Thymus (tissue), 11 donors: ENCODE results near the gene DAW1. TPM values are rescaled to one million over a fixed set of nuclear protein-coding genes. Genes with fewer than 3 reads are reported as not detected.
"Not testable (repeated sequence)": the region's sequence is repeated elsewhere in the genome, so short reads cannot be mapped to it uniquely, and the experiment has no call there.

Experiments used
- DNase-seq, 9 donors: peaks; one replicate each; pipeline ENCODE4 v3.0.0-alpha.2; 2013; ENCODE audit warnings: low spot score in 9 of 9, low read depth in 6 of 9, missing footprints in 1 of 9
- H3K27ac ChIP-seq, 2 donors: one replicate each; pipeline ENCODE4 v1.5.1; 2013; ENCODE audit warnings: control low read depth in 1 of 2, low read depth in 1 of 2, low read length in 1 of 2, mild to moderate bottlenecking in 1 of 2, moderate library complexity in 1 of 2
- H3K27me3 ChIP-seq, 2 donors: one replicate each; pipeline ENCODE4 v1.5.1; 2013; ENCODE audit warnings: low read length in 1 of 2; ENCODE audit not compliant: control insufficient read depth in 2 of 2, insufficient read depth in 1 of 2
- H3K36me3 ChIP-seq, 2 donors: one replicate each; pipeline ENCODE4 v1.5.1; 2013; ENCODE audit warnings: low read length in 1 of 2, mild to moderate bottlenecking in 1 of 2, moderate library complexity in 1 of 2; ENCODE audit not compliant: control insufficient read depth in 2 of 2, insufficient read depth in 2 of 2
- H3K4me1 ChIP-seq, 2 donors: one replicate each; pipeline ENCODE4 v1.5.1; 2013; ENCODE audit warnings: low read length in 2 of 2; ENCODE audit not compliant: control insufficient read depth in 2 of 2, insufficient read depth in 2 of 2
- H3K4me3 ChIP-seq, 2 donors: one replicate each; pipeline ENCODE4 v1.5.1; 2013; ENCODE audit warnings: low read length in 2 of 2, control low read depth in 1 of 2, mild to moderate bottlenecking in 1 of 2
- H3K9me3 ChIP-seq, 2 donors: one replicate each; pipeline ENCODE4 v1.5.1; 2013; ENCODE audit warnings: low read length in 1 of 2, mild to moderate bottlenecking in 1 of 2; ENCODE audit not compliant: control insufficient read depth in 2 of 2, insufficient read depth in 1 of 2
- WGBS: extraction: QIAGEN DNeasy Blood & Tissue Kit; methylation state at CpG from one replicate; pipeline ENCODE4 v1.1.7; 2013; 5-methylcytosine and 5-hydroxymethylcytosine counted together
- polyA plus RNA-seq: library from polyadenylated mRNA; stranded (reverse); fragments of 200-250 nt; gene quantifications from one replicate; pipeline ENCODE4 v1.2.3, GENCODE V29; 2013
- total RNA-seq: library from RNA; stranded (reverse); fragments of 120-200 nt; gene quantifications from one replicate; pipeline ENCODE4 v1.2.4, GENCODE V29; 2013
- donor health status: healthy.

Gene DAW1
- total and polyA plus RNA-seq, 2 donors: 0.28 to 0.34 TPM

DNA sequence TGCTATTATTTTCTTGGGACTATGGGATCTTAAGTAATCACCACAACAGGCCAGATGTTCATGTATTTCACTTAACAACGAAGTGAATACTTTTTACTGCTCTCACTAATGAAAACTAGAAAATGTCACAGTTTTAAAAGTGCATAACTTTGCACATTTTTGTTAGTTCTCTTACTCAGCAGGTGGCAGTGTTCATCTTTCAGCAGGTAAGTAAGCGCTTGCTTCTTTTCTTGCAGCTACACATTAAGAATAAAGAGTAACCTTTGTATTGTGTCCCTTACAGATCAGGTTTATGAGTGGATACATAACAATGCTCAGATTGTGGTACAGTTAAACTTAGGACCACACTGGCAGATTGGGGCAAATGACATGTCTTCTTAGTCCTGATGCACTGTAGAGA lies 61.0 kb downstream of the DAW1 start:
- no peak overlapping the region for H3K4me3 ChIP-seq
- 80% methylated on average over 2 of the region's 2 CpGs for WGBS
- H3K36me3 ChIP-seq: no peaks in the 10 kb centered on the region
- no peak overlapping the region for H3K27ac ChIP-seq
- H3K27me3 ChIP-seq: no peaks in the 10 kb centered on the region
- no peaks in the 10 kb centered on the region for H3K4me1 ChIP-seq
- no peak for DNase-seq
- H3K9me3 ChIP-seq: no peaks in the 10 kb centered on the region

DNA sequence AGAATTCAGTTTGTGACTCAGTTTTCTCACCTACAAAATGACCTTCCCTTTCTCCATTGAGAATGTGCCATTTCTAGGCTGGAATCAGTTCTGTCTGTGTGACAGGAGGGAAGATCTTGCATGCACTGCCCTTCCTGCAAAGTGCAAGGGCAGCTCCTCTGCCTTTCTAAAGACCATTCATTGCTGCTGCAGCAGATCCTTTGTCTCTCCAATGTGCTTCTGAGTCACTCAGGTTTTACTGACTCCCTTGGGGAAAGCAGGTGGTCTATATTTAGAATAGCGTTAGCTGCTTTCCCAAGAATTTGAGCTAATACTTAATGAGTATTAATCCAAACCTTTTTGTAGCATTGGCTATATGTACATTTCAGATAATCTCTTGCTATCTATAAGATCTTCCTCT lies 62.5 kb downstream of the DAW1 start:
- no peaks in the 10 kb centered on the region for H3K9me3 ChIP-seq
- no peak overlapping the region for H3K27ac ChIP-seq
- no peaks in the 10 kb centered on the region for H3K4me1 ChIP-seq
- no peaks in the 10 kb centered on the region for H3K27me3 ChIP-seq
- no peak for DNase-seq
- H3K36me3 ChIP-seq: no peaks in the 10 kb centered on the region
- WGBS: 91% methylated on average over 1 of the region's 1 CpG
- no peak overlapping the region for H3K4me3 ChIP-seq

DNA sequence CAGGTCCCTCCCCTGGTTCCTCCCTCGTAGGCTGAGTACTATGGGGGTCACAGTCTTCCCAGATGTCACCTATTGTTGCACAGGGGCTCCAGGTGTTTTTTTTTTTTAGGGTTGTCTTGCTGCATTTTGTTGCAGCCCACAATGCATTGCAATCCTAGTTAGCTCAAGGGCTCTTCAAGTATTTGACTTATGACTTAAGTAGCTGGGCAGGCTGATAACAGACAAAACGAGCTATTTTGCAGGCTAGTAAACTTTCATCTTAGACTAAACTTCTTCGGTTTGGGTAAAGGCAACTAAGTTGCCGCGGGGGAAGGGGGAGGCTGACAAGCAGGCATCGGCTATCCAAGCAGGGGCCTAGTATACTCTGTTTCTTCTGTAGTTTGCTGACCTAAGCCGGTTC lies 64.8 kb downstream of the DAW1 start:
- not testable (repeated sequence) for H3K27me3 ChIP-seq, H3K27ac ChIP-seq, DNase-seq, H3K4me1 ChIP-seq, H3K4me3 ChIP-seq, H3K9me3 ChIP-seq, H3K36me3 ChIP-seq
- WGBS: 82% methylated on average over 7 of the region's 7 CpGs

DNA sequence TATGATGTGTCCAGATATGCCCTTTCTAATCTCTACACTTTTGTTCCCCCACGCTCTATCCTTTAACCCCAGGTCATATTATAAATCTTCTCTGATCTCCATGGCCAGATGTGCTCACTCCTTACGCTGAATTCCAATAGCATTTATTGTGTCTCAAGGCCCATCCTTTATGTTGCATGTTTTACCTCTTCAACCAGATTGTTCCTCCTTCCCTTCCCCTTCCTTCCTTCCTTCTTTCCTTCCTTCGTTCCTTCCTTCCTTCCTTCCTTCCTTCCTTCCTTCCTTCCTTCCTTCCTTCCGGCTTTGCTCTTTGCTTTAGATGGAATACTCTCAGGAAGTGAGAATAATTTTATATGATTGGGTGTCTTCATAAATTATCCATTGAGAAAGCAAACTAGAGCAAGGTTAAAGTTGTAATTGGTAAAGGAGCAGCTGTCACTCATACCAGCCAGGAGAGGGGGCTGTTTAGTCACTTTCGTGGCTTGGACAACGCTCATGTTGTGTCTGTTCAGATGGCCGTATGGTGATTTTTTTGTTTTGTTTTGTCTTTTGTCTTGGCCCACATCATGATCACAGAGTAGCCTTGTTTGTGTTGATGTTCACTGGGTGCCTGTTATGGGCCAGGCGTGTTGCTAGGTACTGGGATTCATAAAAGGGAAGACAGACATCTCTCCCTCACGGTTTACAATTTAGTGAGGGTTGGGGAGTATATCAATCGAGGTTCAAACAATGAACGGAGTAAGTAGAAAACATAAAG lies 68.0 kb downstream of the DAW1 start:
- Histone ChIP-seq H3K4me1 (no peaks in the 10 kb centered on the region), H3K9me3 (no peaks in the 10 kb centered on the region), H3K4me3 (no peak overlapping the region), H3K36me3 (no peaks in the 10 kb centered on the region), H3K27ac (no peak overlapping the region), H3K27me3 (no peaks in the 10 kb centered on the region)
- no peak for DNase-seq
- WGBS: 62% methylated on average over 11 of the region's 11 CpGs

DNA sequence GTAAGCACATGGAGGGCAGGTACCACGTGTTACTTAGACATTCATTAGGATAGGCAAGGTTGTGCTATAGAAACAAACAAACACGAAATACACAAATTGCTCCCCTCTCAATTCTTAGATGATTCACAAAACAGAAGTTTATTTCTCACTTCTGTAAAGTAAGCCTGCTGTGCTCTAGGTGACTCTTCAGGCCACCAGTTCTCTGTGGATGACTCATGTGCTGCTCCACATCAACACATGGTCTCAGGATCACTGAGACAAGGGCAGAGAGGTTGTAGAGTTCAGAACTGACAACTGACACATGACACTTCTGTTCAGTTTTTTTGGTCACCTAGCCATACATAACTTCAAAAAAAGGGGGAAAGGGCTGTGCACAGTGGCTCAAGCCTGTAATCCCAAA lies 70.6 kb downstream of the DAW1 start:
- Histone ChIP-seq H3K4me1 (no peaks in the 10 kb centered on the region), H3K9me3 (no peaks in the 10 kb centered on the region), H3K27me3 (no peaks in the 10 kb centered on the region), H3K36me3 (no peaks in the 10 kb centered on the region), H3K4me3 (no peak overlapping the region), H3K27ac (no peak overlapping the region)
- no peak for DNase-seq
- WGBS: 85% methylated on average over 2 of the region's 2 CpGs

DNA sequence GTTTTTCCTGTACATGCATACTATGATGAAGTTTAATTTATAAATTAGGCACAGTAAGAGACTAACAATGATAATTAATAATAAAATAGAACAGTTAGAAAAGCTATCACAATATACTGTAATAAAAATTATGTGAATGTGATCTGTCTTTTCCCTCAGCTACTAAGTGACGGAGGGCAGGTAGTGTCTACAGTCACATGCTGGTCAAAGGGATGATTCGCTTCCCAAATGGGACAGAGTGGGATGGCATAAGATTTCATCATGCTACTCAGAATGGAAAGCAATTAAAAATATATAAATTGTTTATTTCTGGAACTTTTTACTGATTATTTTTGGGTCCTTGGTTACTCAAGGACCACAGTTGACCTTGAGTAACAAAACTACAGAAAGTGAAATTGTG lies 71.5 kb downstream of the DAW1 start:
- DNase-seq: no peak
- WGBS: 95% methylated on average over 2 of the region's 2 CpGs
- no peak overlapping the region for H3K27ac ChIP-seq
- H3K36me3 ChIP-seq: no peaks in the 10 kb centered on the region
- H3K4me3 ChIP-seq: no peak overlapping the region
- no peaks in the 10 kb centered on the region for H3K9me3 ChIP-seq
- H3K4me1 ChIP-seq: no peaks in the 10 kb centered on the region
- no peaks in the 10 kb centered on the region for H3K27me3 ChIP-seq

DNA sequence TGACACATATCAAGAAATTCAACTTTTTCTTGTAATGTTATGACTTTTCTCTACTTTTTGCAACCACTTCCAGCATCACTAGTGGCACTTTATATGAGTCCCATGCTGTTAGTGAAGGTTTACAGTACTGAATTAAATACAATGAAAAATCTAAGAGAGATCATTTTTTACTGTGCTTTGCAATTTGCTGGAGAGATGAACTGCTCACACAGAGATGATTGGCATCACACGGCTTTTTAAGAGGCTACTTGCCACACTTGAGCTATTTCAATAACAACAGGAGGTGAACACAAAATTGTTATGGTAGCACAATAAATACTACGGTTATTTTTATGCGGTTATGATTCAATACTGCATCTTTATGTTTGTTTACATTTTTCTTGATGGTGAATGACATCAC lies 88.9 kb downstream of the DAW1 start:
- H3K4me3 ChIP-seq: no peak overlapping the region
- H3K4me1 ChIP-seq: no peaks in the 10 kb centered on the region
- DNase-seq: no peak
- 95% methylated on average over 3 of the region's 3 CpGs for WGBS
- no peaks in the 10 kb centered on the region for H3K36me3 ChIP-seq
- no peaks in the 10 kb centered on the region for H3K27me3 ChIP-seq
- H3K27ac ChIP-seq: no peak overlapping the region
- no peaks in the 10 kb centered on the region for H3K9me3 ChIP-seq

DNA sequence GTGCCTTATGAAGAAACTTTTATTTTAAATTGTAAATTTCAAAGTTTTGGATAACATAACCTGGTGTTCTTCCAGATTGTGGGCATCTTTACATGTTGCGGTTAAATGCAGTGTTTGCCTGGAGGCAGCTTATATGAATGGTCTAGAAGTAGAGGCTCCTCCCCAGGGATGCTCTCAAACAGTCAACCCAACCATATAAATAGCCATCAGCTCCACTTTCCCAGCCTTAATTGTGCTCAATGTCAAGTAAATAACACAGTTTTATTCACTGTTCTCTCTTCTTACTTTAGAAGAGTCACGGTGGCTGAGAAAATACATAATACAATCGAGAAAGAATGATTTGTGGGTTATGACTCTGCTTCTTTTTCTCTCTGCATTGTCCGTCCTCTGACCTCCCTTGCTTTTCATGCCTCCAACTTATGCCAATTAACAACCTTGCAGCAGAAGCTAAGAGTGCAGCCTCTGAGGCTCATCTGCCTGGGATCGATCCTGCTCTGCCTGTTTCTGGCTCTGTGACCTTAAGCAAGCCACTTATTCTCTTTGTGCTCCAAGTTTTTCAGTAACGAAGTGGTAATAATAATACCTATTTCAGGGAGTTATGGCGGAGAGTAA lies 100.3 kb downstream of the DAW1 start:
- no peaks in the 10 kb centered on the region for H3K9me3 ChIP-seq
- no peaks in the 10 kb centered on the region for H3K4me1 ChIP-seq
- H3K27me3 ChIP-seq: no peaks in the 10 kb centered on the region
- H3K4me3 ChIP-seq: no peak overlapping the region
- H3K36me3 ChIP-seq: no peaks in the 10 kb centered on the region
- no peak for DNase-seq
- WGBS: 90% methylated on average over 7 of the region's 7 CpGs
- H3K27ac ChIP-seq: no peak overlapping the region

DNA sequence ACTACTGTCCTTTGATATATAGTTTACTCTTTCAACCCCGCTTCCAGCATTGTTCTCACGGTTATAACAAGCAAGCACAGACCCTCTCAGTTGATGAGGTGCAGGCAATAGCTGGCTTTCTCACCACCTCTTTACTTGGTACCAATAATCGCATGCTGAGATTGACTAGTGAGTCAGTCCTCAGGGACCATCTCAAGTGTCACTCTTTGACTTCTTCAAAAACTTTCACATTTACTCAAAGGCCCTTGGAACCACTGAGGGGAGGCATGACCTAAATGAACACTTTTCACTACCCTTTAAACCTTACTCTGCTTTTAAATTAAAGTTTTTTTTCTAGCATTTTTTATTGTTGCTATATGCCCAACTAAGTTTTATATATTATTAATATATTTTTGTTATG lies 101.8 kb downstream of the DAW1 start:
- Histone ChIP-seq H3K27ac (no peak overlapping the region), H3K9me3 (no peaks in the 10 kb centered on the region), H3K36me3 (no peaks in the 10 kb centered on the region), H3K4me3 (no peak overlapping the region), H3K27me3 (no peaks in the 10 kb centered on the region), H3K4me1 (no peaks in the 10 kb centered on the region)
- WGBS: 96% methylated on average over 3 of the region's 3 CpGs
- DNase-seq: no peak
